ENCODE results near the gene METTL9.

- TF ChIP-seq, protein P1, sequence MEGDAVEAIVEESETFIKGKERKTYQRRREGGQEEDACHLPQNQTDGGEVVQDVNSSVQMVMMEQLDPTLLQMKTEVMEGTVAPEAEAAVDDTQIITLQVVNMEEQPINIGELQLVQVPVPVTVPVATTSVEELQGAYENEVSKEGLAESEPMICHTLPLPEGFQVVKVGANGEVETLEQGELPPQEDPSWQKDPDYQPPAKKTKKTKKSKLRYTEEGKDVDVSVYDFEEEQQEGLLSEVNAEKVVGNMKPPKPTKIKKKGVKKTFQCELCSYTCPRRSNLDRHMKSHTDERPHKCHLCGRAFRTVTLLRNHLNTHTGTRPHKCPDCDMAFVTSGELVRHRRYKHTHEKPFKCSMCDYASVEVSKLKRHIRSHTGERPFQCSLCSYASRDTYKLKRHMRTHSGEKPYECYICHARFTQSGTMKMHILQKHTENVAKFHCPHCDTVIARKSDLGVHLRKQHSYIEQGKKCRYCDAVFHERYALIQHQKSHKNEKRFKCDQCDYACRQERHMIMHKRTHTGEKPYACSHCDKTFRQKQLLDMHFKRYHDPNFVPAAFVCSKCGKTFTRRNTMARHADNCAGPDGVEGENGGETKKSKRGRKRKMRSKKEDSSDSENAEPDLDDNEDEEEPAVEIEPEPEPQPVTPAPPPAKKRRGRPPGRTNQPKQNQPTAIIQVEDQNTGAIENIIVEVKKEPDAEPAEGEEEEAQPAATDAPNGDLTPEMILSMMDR (conservative IDR thresholded peaks at IDR 0.05; ENCODE audit: low read length): no peak
- TF ChIP-seq EZH2phosphoT487 (IDR thresholded peaks at IDR 0.05; ENCODE audit: borderline replicate concordance): no peak
These were observed 43.5 kb downstream of the METTL9 start for GRCh38 chr16:21642861-21643260.

Measured in Loucy (cell line).